MM.1S (cell line): ENCODE data around the gene IRF1.
A peak's percentile ranks its signal among the peaks of the same experiment; 100 is the strongest.

Experiments
- CTCF ChIP-seq: fragments of 300-600 bp; sonication (generic); IDR thresholded peaks from 2 replicates; pipeline ENCODE4 v1.5.1; 2016; ENCODE audit warnings: antibody characterized with exemption, low read length, mixed read lengths
- EZH2 ChIP-seq: fragments of 300-600 bp; sonication (generic); optimal IDR thresholded peaks from 2 replicates; pipeline ENCODE3; 2017; ENCODE audit warnings: low read depth, mild to moderate bottlenecking, antibody characterized with exemption, low read length, mixed read lengths
- EZH2phosphoT487 ChIP-seq: fragments of 300-600 bp; sonication (generic); IDR thresholded peaks from 2 replicates; pipeline ENCODE4 v1.6.1; 2018; ENCODE audit warnings: antibody characterized with exemption, low read length

GRCh38 chr5:132464156-132464939 is 26.2 kb downstream of the IRF1 start:
- TF ChIP-seq EZH2 (no peak), CTCF (peak; percentile 23), EZH2phosphoT487 (no peak)
